Measurements from ENCODE around the gene UBE2N. TPM values are rescaled to one million over a fixed set of nuclear protein-coding genes. Genes with fewer than 3 reads are reported as not detected.
A peak's percentile ranks its signal among the peaks of the same experiment; 100 is the strongest.

The UBE2N gene
- 100 to 1,000 TPM; 132 to 196 (median 159) TPM for polyA plus RNA-seq (ENCODE audit: insufficient read length in 4 of 4)

GRCh38 chr12:93441617-93442410 is at the start of gene UBE2N:
TSS of gene UBE2N (minus strand) at chr12:93441947. CDS start at chr12:93441884, 63 bp downstream.
- DNase-seq (ENCODE audit: low read depth in 4 of 4, low spot score in 3 of 4): peak; percentile 77 to 90 (median 88)

GRCh38 chr12:93484315-93484981 is 42.7 kb upstream of the UBE2N start:
- DNase-seq (ENCODE audit: low read depth in 4 of 4, low spot score in 3 of 4): no peak

- DNase-seq (ENCODE audit: low read depth in 4 of 4, low spot score in 3 of 4): no peak
These were observed 41.5 kb upstream of the UBE2N start for GRCh38 chr12:93483151-93483807.

- no peak for DNase-seq (ENCODE audit: low read depth in 4 of 4, low spot score in 3 of 4)
These were observed 41.0 kb upstream of the UBE2N start for GRCh38 chr12:93482721-93483120.

GRCh38 chr12:93476555-93476954 is 34.8 kb upstream of the UBE2N start:
- DNase-seq (ENCODE audit: low read depth in 4 of 4, low spot score in 3 of 4): no peak

GRCh38 chr12:93469386-93469785 is 27.6 kb upstream of the UBE2N start:
- no peak for DNase-seq (ENCODE audit: low read depth in 4 of 4, low spot score in 3 of 4)

- peak in 1 of 4 donors; percentile 19 for DNase-seq (ENCODE audit: low read depth in 4 of 4, low spot score in 3 of 4)
These were observed 26.2 kb upstream of the UBE2N start for GRCh38 chr12:93468008-93468371.

GRCh38 chr12:93467351-93468007 is 25.7 kb upstream of the UBE2N start, which contains the start of gene MRPL42:
TSS of gene MRPL42 (plus strand) at chr12:93467514. CDS start at chr12:93469286, 1,772 bp downstream.
- DNase-seq (ENCODE audit: low read depth in 4 of 4, low spot score in 3 of 4): peak; percentile 84 to 88 (median 84)

- DNase-seq (ENCODE audit: low read depth in 4 of 4, low spot score in 3 of 4): no peak
These were observed 25.0 kb upstream of the UBE2N start for GRCh38 chr12:93466625-93467350.

- DNase-seq (ENCODE audit: low read depth in 4 of 4, low spot score in 3 of 4): no peak
These were observed 24.1 kb upstream of the UBE2N start for GRCh38 chr12:93465841-93466240.

- DNase-seq (ENCODE audit: low read depth in 4 of 4, low spot score in 3 of 4): no peak
These were observed 19.8 kb upstream of the UBE2N start for GRCh38 chr12:93461503-93461902.

- DNase-seq (ENCODE audit: low read depth in 4 of 4, low spot score in 3 of 4): no peak
These were observed 19.2 kb upstream of the UBE2N start for GRCh38 chr12:93460902-93461301.

- DNase-seq (ENCODE audit: low read depth in 4 of 4, low spot score in 3 of 4): no peak
These were observed 18.3 kb upstream of the UBE2N start for GRCh38 chr12:93460003-93460402.

- DNase-seq (ENCODE audit: low read depth in 4 of 4, low spot score in 3 of 4): no peak
These were observed 17.4 kb upstream of the UBE2N start for GRCh38 chr12:93459097-93459496.

- DNase-seq (ENCODE audit: low read depth in 4 of 4, low spot score in 3 of 4): no peak
These were observed 14.3 kb upstream of the UBE2N start for GRCh38 chr12:93456077-93456476.

- no peak for DNase-seq (ENCODE audit: low read depth in 4 of 4, low spot score in 3 of 4)
These were observed 11.9 kb upstream of the UBE2N start for GRCh38 chr12:93453633-93454032.

GRCh38 chr12:93451423-93452158 is 9.8 kb upstream of the UBE2N start:
- no peak for DNase-seq (ENCODE audit: low read depth in 4 of 4, low spot score in 3 of 4)

- DNase-seq (ENCODE audit: low read depth in 4 of 4, low spot score in 3 of 4): no peak
These were observed 7.5 kb upstream of the UBE2N start for GRCh38 chr12:93449277-93449676.

GRCh38 chr12:93448796-93449195 is 7.0 kb upstream of the UBE2N start:
- no peak for DNase-seq (ENCODE audit: low read depth in 4 of 4, low spot score in 3 of 4)

Measured in left renal pelvis (tissue), 4 donors.